CD4-positive, CD25-positive, alpha-beta regulatory T cell (primary cell): Measurements from ENCODE around the gene SOX5. TPM values are rescaled to one million over a fixed set of nuclear protein-coding genes. Genes with fewer than 3 reads are reported as not detected.

Source experiments
- ATAC-seq, 2 donors: fragments of 150-1000 bp; cut with Tn5 transposase; one replicate each; pipeline ENCODE4 v1.10.0; 2021; ENCODE audit warnings: low read depth in 2 of 2, moderate number of reproducible peaks in 2 of 2, moderate library complexity in 1 of 2
- DNase-seq, 3 donors: peaks; one replicate each; pipeline versions ENCODE4 v3.0.0 to v3.0.0-alpha.2; 2012 to 2022; ENCODE audit warnings: mixed read lengths in 1 of 3
- H3K27ac ChIP-seq: one replicate; pipeline ENCODE4 v1.7.0; 2013; ENCODE audit warnings: mild to moderate bottlenecking, low read length; ENCODE audit not compliant: insufficient read depth, poor library complexity, severe bottlenecking
- H3K27me3 ChIP-seq: one replicate; pipeline ENCODE4 v1.7.0; 2013; ENCODE audit warnings: low read length; ENCODE audit not compliant: control insufficient read depth, insufficient read depth
- H3K36me3 ChIP-seq: one replicate; pipeline ENCODE4 v1.7.0; 2013; ENCODE audit warnings: mild to moderate bottlenecking, low read length, moderate library complexity; ENCODE audit not compliant: control insufficient read depth, insufficient read depth
- H3K4me1 ChIP-seq: 2 replicates; pipeline ENCODE4 v1.7.0; 2013; ENCODE audit warnings: mild to moderate bottlenecking, low read length; ENCODE audit not compliant: insufficient read depth, control insufficient read depth, poor library complexity, severe bottlenecking
- H3K4me3 ChIP-seq: one replicate; pipeline ENCODE4 v1.7.0; 2013; ENCODE audit warnings: low read depth, mild to moderate bottlenecking, low read length, moderate library complexity
- H3K9me3 ChIP-seq, 2 experiments: 1 replicate in 1 of 2; 2 replicates in 1 of 2; pipeline ENCODE4 v1.7.0; 2013; ENCODE audit warnings: low read length in 2 of 2, mild to moderate bottlenecking in 1 of 2, moderate library complexity in 1 of 2; ENCODE audit not compliant: control insufficient read depth in 2 of 2
- H3K27ac Mint-ChIP-seq, 3 donors: one replicate each; pipeline ENCODE4 v1.8.0; 2020 to 2022; ENCODE audit warnings: mild to moderate bottlenecking in 3 of 3, mixed read lengths in 3 of 3, moderate library complexity in 2 of 3
- H3K27me3 Mint-ChIP-seq: one replicate; pipeline ENCODE4 v1.8.0; 2022; ENCODE audit warnings: mild to moderate bottlenecking, mixed read lengths
- H3K36me3 Mint-ChIP-seq: one replicate; pipeline ENCODE4 v1.8.0; 2020; ENCODE audit warnings: mixed read lengths
- H3K4me1 Mint-ChIP-seq, 4 donors: one replicate each; pipeline ENCODE4 v1.8.0; 2020 to 2022; ENCODE audit warnings: mixed read lengths in 4 of 4, mild to moderate bottlenecking in 1 of 4
- H3K4me3 Mint-ChIP-seq, 4 donors: one replicate each; pipeline ENCODE4 v1.8.0; 2020 to 2022; ENCODE audit warnings: mild to moderate bottlenecking in 4 of 4, mixed read lengths in 4 of 4, moderate library complexity in 3 of 4
- H3K9me3 Mint-ChIP-seq, 7 donors: one replicate each; pipeline ENCODE4 v1.8.0; 2020 to 2022; ENCODE audit warnings: mixed read lengths in 7 of 7, mild to moderate bottlenecking in 3 of 7, moderate library complexity in 2 of 7
- polyA plus RNA-seq, 4 donors: library from polyadenylated mRNA; unstranded; fragments of 300-500 nt; fragmentation: Illumina TruSeq; gene quantifications; one replicate each; pipeline ENCODE4 v1.2.3, GENCODE V29; 2021
- total RNA-seq: library from RNA; stranded (reverse); gene quantifications from one replicate; pipeline ENCODE4 v1.2.3, GENCODE V29; 2022

The SOX5 gene
- total and polyA plus RNA-seq, 5 donors from 2014 or later, result not detected

DNA sequence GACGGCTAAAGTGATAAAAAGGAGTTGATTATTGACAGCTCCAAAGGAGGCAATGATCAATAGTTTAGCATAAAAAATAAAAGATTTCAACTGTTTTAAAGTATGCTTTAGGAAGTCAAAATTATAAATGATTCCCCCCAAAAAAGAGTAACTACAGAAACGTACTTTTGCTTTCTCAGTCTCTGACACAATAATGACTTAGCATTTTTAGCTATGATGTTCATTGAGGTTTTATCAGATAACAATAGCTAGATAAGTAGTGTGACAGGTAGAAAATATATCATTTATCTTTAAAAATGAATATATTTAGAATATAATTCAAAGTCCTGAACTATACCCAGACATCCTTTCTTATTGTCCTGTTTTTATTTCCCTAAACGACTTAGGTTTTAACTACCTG is 352.9 kb downstream of the SOX5 start:
- H3K27me3 Mint-ChIP-seq, result no peaks in the 10 kb centered on the region
- no peaks in the 10 kb centered on the region for H3K4me1 Mint-ChIP-seq
- Histone ChIP-seq H3K36me3 (no peaks in the 10 kb centered on the region), H3K4me1 (no peaks in the 10 kb centered on the region), H3K27ac (no peak overlapping the region), H3K9me3 (peaks cover 6 to 9% of the 10 kb centered on the region in 2 experiments), H3K27me3 (no peaks in the 10 kb centered on the region), H3K4me3 (no peak overlapping the region)
- peaks cover 2 to 15% (median 7%) of the 10 kb centered on the region in 7 donors for H3K9me3 Mint-ChIP-seq
- DNase-seq, result no peak
- no peak for ATAC-seq
- H3K36me3 Mint-ChIP-seq, result no peaks in the 10 kb centered on the region
- H3K27ac Mint-ChIP-seq, result no peak overlapping the region
- no peak overlapping the region for H3K4me3 Mint-ChIP-seq

DNA sequence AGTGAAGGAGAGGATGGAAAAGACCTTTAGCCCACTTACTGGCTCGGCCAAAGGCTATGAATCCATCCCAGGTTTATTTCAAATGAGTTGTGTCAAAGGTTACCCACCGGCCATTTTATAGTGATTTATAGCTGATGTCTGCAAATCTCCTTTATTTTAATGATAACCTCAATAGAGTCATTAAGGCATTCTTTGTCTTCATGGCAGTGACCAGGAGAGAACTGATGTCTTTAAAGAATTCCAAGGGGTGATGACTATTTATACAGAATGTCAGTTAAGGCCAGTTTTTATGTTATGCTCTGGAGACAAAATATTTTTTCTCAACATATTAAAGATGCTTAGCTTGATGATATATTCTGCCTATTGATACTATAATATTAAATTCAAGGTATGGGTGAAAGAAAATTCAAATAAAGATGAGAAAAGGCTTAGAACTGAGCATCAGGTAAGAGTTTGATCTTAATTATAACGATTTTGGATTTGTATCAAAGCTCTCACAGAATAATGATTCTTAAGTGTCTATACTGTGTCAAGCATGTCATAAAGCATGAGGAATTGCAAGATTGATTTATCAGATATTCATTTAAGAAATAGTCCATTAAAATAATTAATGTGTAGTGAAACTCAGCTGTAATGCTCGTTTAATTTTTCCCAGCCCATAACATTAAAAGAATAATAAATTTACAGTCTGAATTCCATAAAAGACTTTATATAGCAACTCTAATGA is 361.5 kb downstream of the SOX5 start:
- no peaks in the 10 kb centered on the region for H3K4me1 ChIP-seq
- H3K27me3 ChIP-seq, result no peaks in the 10 kb centered on the region
- Mint-ChIP-seq H3K27me3 (no peaks in the 10 kb centered on the region), H3K4me1 (peaks cover 0 to 4% (median 0%) of the 10 kb centered on the region in 4 donors), H3K36me3 (no peaks in the 10 kb centered on the region), H3K9me3 (peaks cover 0 to 13% (median 2%) of the 10 kb centered on the region in 7 donors), H3K4me3 (no peak overlapping the region), H3K27ac (no peak overlapping the region)
- H3K36me3 ChIP-seq, result no peaks in the 10 kb centered on the region
- no peak for DNase-seq
- ATAC-seq, result no peak
- H3K27ac ChIP-seq, result no peak overlapping the region
- no peaks in the 10 kb centered on the region for H3K9me3 ChIP-seq
- H3K4me3 ChIP-seq, result no peak overlapping the region

GRCh38 chr12:23585782-23586163 is 363.7 kb downstream of the SOX5 start:
- H3K9me3 Mint-ChIP-seq, result peaks cover 0 to 18% (median 2%) of the 10 kb centered on the region in 7 donors

GRCh38 chr12:23585156-23585781 is 364.2 kb downstream of the SOX5 start:
- no peak overlapping the region for H3K4me3 ChIP-seq
- no peak overlapping the region for H3K27ac Mint-ChIP-seq
- peaks cover 0 to 14% (median 2%) of the 10 kb centered on the region in 7 donors for H3K9me3 Mint-ChIP-seq
- H3K4me3 Mint-ChIP-seq, result no peak overlapping the region
- H3K27me3 ChIP-seq, result no peaks in the 10 kb centered on the region
- peaks cover 0 to 4% (median 0%) of the 10 kb centered on the region in 4 donors for H3K4me1 Mint-ChIP-seq
- H3K36me3 Mint-ChIP-seq, result no peaks in the 10 kb centered on the region
- H3K36me3 ChIP-seq, result no peaks in the 10 kb centered on the region
- DNase-seq (no peak), ATAC-seq (no peak)
- no peaks in the 10 kb centered on the region for H3K4me1 ChIP-seq
- no peak overlapping the region for H3K27ac ChIP-seq
- H3K27me3 Mint-ChIP-seq, result no peaks in the 10 kb centered on the region
- H3K9me3 ChIP-seq, result no peaks in the 10 kb centered on the region

More at GRCh38 chr12:23585782-23586163, 363.7 kb downstream of the SOX5 start:
- H3K27me3 ChIP-seq, result no peaks in the 10 kb centered on the region
- H3K27me3 Mint-ChIP-seq, result no peaks in the 10 kb centered on the region
- ATAC-seq, result no peak
- no peaks in the 10 kb centered on the region for H3K36me3 Mint-ChIP-seq
- no peak overlapping the region for H3K27ac ChIP-seq
- H3K36me3 ChIP-seq, result no peaks in the 10 kb centered on the region
- H3K4me3 Mint-ChIP-seq, result no peak overlapping the region
- H3K27ac Mint-ChIP-seq, result no peak overlapping the region
- H3K9me3 ChIP-seq, result no peaks in the 10 kb centered on the region
- no peak for DNase-seq
- H3K4me1 Mint-ChIP-seq, result peaks cover 0 to 4% (median 0%) of the 10 kb centered on the region in 4 donors
- no peak overlapping the region for H3K4me3 ChIP-seq
- H3K4me1 ChIP-seq, result no peaks in the 10 kb centered on the region

DNA sequence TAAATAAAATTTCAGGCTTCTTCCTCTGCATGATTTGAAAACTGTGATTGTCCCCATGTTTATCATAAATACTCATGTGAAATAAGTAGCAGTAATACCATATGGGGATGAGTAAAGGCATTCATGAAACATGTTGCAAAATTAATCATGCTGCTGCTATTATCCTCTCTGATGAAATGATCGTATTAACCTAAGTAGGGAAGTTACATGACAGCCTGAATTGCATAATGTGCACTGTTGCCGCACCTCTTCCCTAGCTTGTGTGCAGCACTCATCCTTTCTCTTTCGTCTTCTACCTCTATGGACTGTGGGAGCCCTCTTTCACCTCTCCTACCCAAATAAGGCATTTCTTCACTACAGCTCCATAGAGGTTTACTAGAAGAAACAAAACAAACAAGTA is 367.6 kb downstream of the SOX5 start:
- H3K36me3 Mint-ChIP-seq, result no peaks in the 10 kb centered on the region
- H3K27me3 Mint-ChIP-seq, result no peaks in the 10 kb centered on the region
- ATAC-seq (no peak), DNase-seq (no peak)
- no peaks in the 10 kb centered on the region for H3K9me3 ChIP-seq
- H3K4me3 Mint-ChIP-seq, result no peak overlapping the region
- H3K36me3 ChIP-seq, result no peaks in the 10 kb centered on the region
- no peak overlapping the region for H3K27ac ChIP-seq
- peaks cover 0 to 18% (median 2%) of the 10 kb centered on the region in 7 donors for H3K9me3 Mint-ChIP-seq
- H3K4me3 ChIP-seq, result no peak overlapping the region
- H3K4me1 ChIP-seq, result no peaks in the 10 kb centered on the region
- H3K27ac Mint-ChIP-seq, result no peak overlapping the region
- peaks cover 0 to 4% (median 0%) of the 10 kb centered on the region in 4 donors for H3K4me1 Mint-ChIP-seq
- no peaks in the 10 kb centered on the region for H3K27me3 ChIP-seq

- Histone ChIP-seq H3K9me3 (no peaks in the 10 kb centered on the region), H3K27me3 (no peaks in the 10 kb centered on the region), H3K4me1 (no peaks in the 10 kb centered on the region), H3K36me3 (no peaks in the 10 kb centered on the region), H3K4me3 (no peak overlapping the region), H3K27ac (no peak overlapping the region)
- ATAC-seq (no peak), DNase-seq (no peak)
- Mint-ChIP-seq H3K27me3 (no peaks in the 10 kb centered on the region), H3K36me3 (no peaks in the 10 kb centered on the region), H3K27ac (no peak overlapping the region), H3K4me3 (no peak overlapping the region), H3K4me1 (no peaks in the 10 kb centered on the region), H3K9me3 (peaks cover 0 to 22% (median 3%) of the 10 kb centered on the region in 7 donors)
Measured at GRCh38 chr12:23579257-23579656, 370.2 kb downstream of the SOX5 start.

DNA sequence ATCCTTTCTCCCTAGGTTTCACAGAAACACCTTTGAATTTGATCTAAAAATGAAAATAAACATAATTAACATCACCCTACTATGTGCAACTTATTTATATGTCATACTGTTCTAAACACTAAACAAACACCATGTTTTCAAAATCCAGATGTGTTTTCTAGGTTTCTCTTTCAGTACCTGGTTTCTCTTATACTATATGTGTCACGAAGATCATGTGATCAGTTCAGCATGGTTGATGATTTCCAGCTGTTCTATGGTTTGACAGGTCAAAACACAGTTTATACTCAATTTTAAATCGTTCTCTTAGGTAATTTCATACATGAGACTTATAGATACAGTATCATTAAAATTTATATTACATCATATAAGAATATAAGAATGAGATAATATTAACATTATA is 373.1 kb downstream of the SOX5 start:
- Histone ChIP-seq H3K4me3 (no peak overlapping the region), H3K4me1 (no peaks in the 10 kb centered on the region), H3K9me3 (no peaks in the 10 kb centered on the region), H3K36me3 (no peaks in the 10 kb centered on the region), H3K27me3 (no peaks in the 10 kb centered on the region), H3K27ac (no peak overlapping the region)
- DNase-seq, result no peak
- Mint-ChIP-seq H3K27me3 (no peaks in the 10 kb centered on the region), H3K27ac (no peak overlapping the region), H3K9me3 (peaks cover 0 to 18% (median 2%) of the 10 kb centered on the region in 7 donors), H3K36me3 (no peaks in the 10 kb centered on the region), H3K4me1 (no peaks in the 10 kb centered on the region), H3K4me3 (no peak overlapping the region)
- no peak for ATAC-seq

GRCh38 chr12:23569356-23569755 is 380.1 kb downstream of the SOX5 start:
- Mint-ChIP-seq H3K9me3 (peaks cover 2 to 17% (median 9%) of the 10 kb centered on the region in 7 donors), H3K27me3 (no peaks in the 10 kb centered on the region), H3K27ac (no peak overlapping the region), H3K4me3 (no peak overlapping the region), H3K36me3 (no peaks in the 10 kb centered on the region), H3K4me1 (no peaks in the 10 kb centered on the region)
- Histone ChIP-seq H3K27ac (no peak overlapping the region), H3K36me3 (no peaks in the 10 kb centered on the region), H3K27me3 (no peaks in the 10 kb centered on the region), H3K9me3 (no peaks in the 10 kb centered on the region), H3K4me3 (no peak overlapping the region), H3K4me1 (no peaks in the 10 kb centered on the region)
- DNase-seq (no peak), ATAC-seq (no peak)
